GM12874 (cell line): ENCODE measurements around the gene AK2.

Experiments used
- CTCF ChIP-seq: IDR thresholded peaks from 2 replicates; pipeline ENCODE4 v1.5.1; 2011; ENCODE audit warnings: low read depth, mild to moderate bottlenecking, control low read depth, low read length, moderate library complexity; ENCODE audit not compliant: insufficient read depth

Gene AK2

GRCh38 chr1:32967888-32968568 is 68.7 kb downstream of the AK2 start:
- TF ChIP-seq CTCF = no peak

- TF ChIP-seq CTCF = no peak
These were observed 69.8 kb downstream of the AK2 start for GRCh38 chr1:32966900-32967299.

GRCh38 chr1:32965251-32965747 is 71.4 kb downstream of the AK2 start:
- TF ChIP-seq CTCF = no peak

GRCh38 chr1:32964461-32965250 is 72.0 kb downstream of the AK2 start, which contains the start of gene RNF19B:
RNF19B (minus strand) TSS chr1:32964809; CDS start chr1:32964685, 124 bp downstream.
- TF ChIP-seq CTCF = no peak

- no peak for TF ChIP-seq CTCF
These were observed 72.8 kb downstream of the AK2 start for GRCh38 chr1:32963746-32964460.

- TF ChIP-seq CTCF = no peak
These were observed 74.3 kb downstream of the AK2 start for GRCh38 chr1:32962248-32962896.
